ENCODE data around the gene TMEM170A.
"Not testable (repeated sequence)": the region's sequence is repeated elsewhere in the genome, so short reads cannot be mapped to it uniquely, and the experiment has no call there.

TMEM170A gene

DNA sequence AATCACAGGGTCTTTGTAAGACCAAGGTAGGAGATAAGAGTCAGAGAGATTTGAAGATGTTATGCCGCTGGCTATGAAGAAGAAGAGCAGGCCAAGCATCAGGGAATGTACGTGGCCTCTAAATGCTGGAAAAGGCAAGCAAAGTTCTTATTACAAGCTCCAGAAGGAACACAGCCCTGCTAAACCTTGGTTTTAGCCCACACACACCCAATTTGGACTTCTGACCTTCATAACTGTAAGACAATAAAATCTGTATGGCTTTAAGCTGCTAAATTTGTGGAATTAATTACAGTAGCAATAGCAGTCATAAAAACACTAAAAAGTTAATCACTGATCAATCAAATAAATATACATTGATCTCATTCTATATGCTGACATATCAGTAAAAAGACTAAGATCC lies 6.0 kb downstream of the TMEM170A start:
- no peaks in the 10 kb centered on the region; the same call in 1 of the 2 replicates for H3K36me3 ChIP-seq
- TF ChIP-seq CTCF (IDR thresholded peaks at IDR 0.05; ENCODE audit: low read depth, low read length), result no peak
- H3K27me3 ChIP-seq (ENCODE audit: insufficient read depth, low read depth, severe bottlenecking), result no peaks in the 10 kb centered on the region
- no peak overlapping the region for H3K4me3 ChIP-seq (ENCODE audit: low read depth, low read length)
- H3K27ac ChIP-seq, result peak overlapping the region; percentile 18; the same call in 1 of the 2 replicates
- H3K9me3 ChIP-seq (ENCODE audit: severe bottlenecking), result no peaks in the 10 kb centered on the region
- no peak for DNase-seq

GRCh38 chr16:75458029-75458428 lies 6.5 kb downstream of the TMEM170A start:
- peak overlapping the region; percentile 78 for H3K27ac ChIP-seq

GRCh38 chr16:75457485-75458021 lies 6.9 kb downstream of the TMEM170A start:
- DNase-seq, result no peak
- TF ChIP-seq CTCF (IDR thresholded peaks at IDR 0.05; ENCODE audit: low read depth, low read length), result no peak
- Histone ChIP-seq H3K27ac (peak overlapping the region; percentile 78), H3K4me3 (ENCODE audit: low read depth, low read length) (no peak overlapping the region), H3K9me3 (ENCODE audit: severe bottlenecking) (no peaks in the 10 kb centered on the region), H3K27me3 (ENCODE audit: insufficient read depth, low read depth, severe bottlenecking) (no peaks in the 10 kb centered on the region), H3K36me3 (no peaks in the 10 kb centered on the region; the same call in 1 of the 2 replicates)

More at GRCh38 chr16:75458029-75458428, 6.5 kb downstream of the TMEM170A start:
- DNase-seq, result no peak
- no peaks in the 10 kb centered on the region for H3K27me3 ChIP-seq (ENCODE audit: insufficient read depth, low read depth, severe bottlenecking)
- no peaks in the 10 kb centered on the region for H3K9me3 ChIP-seq (ENCODE audit: severe bottlenecking)
- H3K36me3 ChIP-seq, result no peaks in the 10 kb centered on the region; the same call in 1 of the 2 replicates
- TF ChIP-seq CTCF (IDR thresholded peaks at IDR 0.05; ENCODE audit: low read depth, low read length), result no peak
- H3K4me3 ChIP-seq (ENCODE audit: low read depth, low read length), result no peak overlapping the region

DNA sequence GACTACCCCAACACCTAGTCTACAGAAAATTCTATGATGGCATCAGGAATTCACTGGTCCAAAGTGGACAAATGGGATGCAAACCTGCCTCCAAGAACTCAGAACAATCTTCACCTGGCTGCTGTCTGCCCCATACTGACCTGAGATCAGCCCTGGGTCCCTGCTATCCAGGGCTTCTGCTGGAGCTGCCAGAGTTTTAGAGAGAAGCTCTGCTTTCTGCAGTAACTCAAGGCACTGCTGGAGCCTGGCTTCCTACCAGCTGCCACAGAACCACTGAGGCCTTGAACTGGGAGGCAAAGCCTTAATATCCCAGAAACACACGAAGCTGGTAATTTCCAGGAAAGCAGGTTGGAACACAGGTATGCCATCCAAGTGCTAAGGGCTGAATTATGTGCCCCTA lies 7.5 kb downstream of the TMEM170A start:
- H3K27ac ChIP-seq, result peak overlapping the region; percentile 78

GRCh38 chr16:75456486-75456885 lies 8.0 kb downstream of the TMEM170A start:
- not testable (repeated sequence) for H3K9me3 ChIP-seq (ENCODE audit: severe bottlenecking); H3K27me3 ChIP-seq (ENCODE audit: insufficient read depth, low read depth, severe bottlenecking); H3K4me3 ChIP-seq (ENCODE audit: low read depth, low read length); DNase-seq; H3K36me3 ChIP-seq
- H3K27ac ChIP-seq, result peak overlapping the region; percentile 78

More for the DNA sequence above, 7.5 kb downstream of the TMEM170A start:
- Histone ChIP-seq H3K27me3 (ENCODE audit: insufficient read depth, low read depth, severe bottlenecking) (no peaks in the 10 kb centered on the region), H3K4me3 (ENCODE audit: low read depth, low read length) (no peak overlapping the region), H3K9me3 (ENCODE audit: severe bottlenecking) (no peaks in the 10 kb centered on the region), H3K36me3 (no peaks in the 10 kb centered on the region; the same call in 1 of the 2 replicates)
- peak; percentile 60 for DNase-seq
- TF ChIP-seq CTCF (IDR thresholded peaks at IDR 0.05; ENCODE audit: low read depth, low read length), result no peak

- TF ChIP-seq CTCF (IDR thresholded peaks at IDR 0.05; ENCODE audit: low read depth, low read length), result no peak
- peaks cover 10% of the 10 kb centered on the region for H3K36me3 ChIP-seq
- H3K4me3 ChIP-seq (ENCODE audit: low read depth, low read length), result peak overlapping the region; percentile 42
- no peaks in the 10 kb centered on the region for H3K27me3 ChIP-seq (ENCODE audit: insufficient read depth, low read depth, severe bottlenecking)
- peak; percentile 56 for DNase-seq
- H3K27ac ChIP-seq, result peak overlapping the region; percentile 78
- H3K9me3 ChIP-seq (ENCODE audit: severe bottlenecking), result no peaks in the 10 kb centered on the region
Observed at GRCh38 chr16:75455677-75456076, 8.8 kb downstream of the TMEM170A start.
